GM06990 (cell line): Measurements from ENCODE around the gene TMEM187.
A peak's percentile ranks its signal among the peaks of the same experiment; 100 is the strongest.

Experiments
- DNase-seq: peaks from one replicate; pipeline ENCODE4 v3.0.0-alpha.2; 2011; ENCODE audit not compliant: insufficient read length; ENCODE audit errors: extremely low read depth
- H3K27me3 ChIP-seq: replicated peaks from 2 replicates; pipeline ENCODE4 v1.6.0; 2011; ENCODE audit warnings: low read length; ENCODE audit not compliant: control insufficient read depth, insufficient read depth
- H3K36me3 ChIP-seq: 2 replicates; pipeline ENCODE4 v1.5.1; 2011; ENCODE audit warnings: low read length; ENCODE audit not compliant: control insufficient read depth, insufficient read depth
- H3K4me3 ChIP-seq: replicated peaks from 2 replicates; pipeline ENCODE4 v1.5.1; 2011; ENCODE audit warnings: low read depth, mild to moderate bottlenecking, control low read depth, low read length
- TF ChIP-seq, protein P1 (sequence below): IDR thresholded peaks from 2 replicates; pipeline ENCODE4 v1.5.1; 2011; ENCODE audit warnings: low read length, control low read depth, mild to moderate bottlenecking, inconsistent platforms; ENCODE audit not compliant: insufficient read depth, poor library complexity, severe bottlenecking

TMEM187 gene, protein sequence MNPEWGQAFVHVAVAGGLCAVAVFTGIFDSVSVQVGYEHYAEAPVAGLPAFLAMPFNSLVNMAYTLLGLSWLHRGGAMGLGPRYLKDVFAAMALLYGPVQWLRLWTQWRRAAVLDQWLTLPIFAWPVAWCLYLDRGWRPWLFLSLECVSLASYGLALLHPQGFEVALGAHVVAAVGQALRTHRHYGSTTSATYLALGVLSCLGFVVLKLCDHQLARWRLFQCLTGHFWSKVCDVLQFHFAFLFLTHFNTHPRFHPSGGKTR

GRCh38 chrX:153972368-153973126, at the start of gene TMEM187:
Gene TMEM187, plus strand, starts transcription at chrX:153972754. Its CDS starts 9,309 bp downstream, at chrX:153982063.
- TF ChIP-seq, protein P1, sequence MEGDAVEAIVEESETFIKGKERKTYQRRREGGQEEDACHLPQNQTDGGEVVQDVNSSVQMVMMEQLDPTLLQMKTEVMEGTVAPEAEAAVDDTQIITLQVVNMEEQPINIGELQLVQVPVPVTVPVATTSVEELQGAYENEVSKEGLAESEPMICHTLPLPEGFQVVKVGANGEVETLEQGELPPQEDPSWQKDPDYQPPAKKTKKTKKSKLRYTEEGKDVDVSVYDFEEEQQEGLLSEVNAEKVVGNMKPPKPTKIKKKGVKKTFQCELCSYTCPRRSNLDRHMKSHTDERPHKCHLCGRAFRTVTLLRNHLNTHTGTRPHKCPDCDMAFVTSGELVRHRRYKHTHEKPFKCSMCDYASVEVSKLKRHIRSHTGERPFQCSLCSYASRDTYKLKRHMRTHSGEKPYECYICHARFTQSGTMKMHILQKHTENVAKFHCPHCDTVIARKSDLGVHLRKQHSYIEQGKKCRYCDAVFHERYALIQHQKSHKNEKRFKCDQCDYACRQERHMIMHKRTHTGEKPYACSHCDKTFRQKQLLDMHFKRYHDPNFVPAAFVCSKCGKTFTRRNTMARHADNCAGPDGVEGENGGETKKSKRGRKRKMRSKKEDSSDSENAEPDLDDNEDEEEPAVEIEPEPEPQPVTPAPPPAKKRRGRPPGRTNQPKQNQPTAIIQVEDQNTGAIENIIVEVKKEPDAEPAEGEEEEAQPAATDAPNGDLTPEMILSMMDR = no peak
- Histone ChIP-seq H3K4me3 (peak within 1 kb of the TSS; percentile 83), H3K27me3 (no peaks in the 10 kb centered on the region), H3K36me3 (no peaks in the 10 kb centered on the region)
- DNase-seq = peak; percentile 96

- TF ChIP-seq, protein P1 = peak; percentile 50
- peak; percentile 22 for DNase-seq
- H3K27me3 ChIP-seq = no peaks in the 10 kb centered on the region
- H3K36me3 ChIP-seq = peaks cover 10% of the 10 kb centered on the region
- H3K4me3 ChIP-seq = no peak overlapping the region; the same call in 1 of the 2 replicates
Measured at GRCh38 chrX:153922932-153923857, 49.4 kb upstream of the TMEM187 start.

DNA sequence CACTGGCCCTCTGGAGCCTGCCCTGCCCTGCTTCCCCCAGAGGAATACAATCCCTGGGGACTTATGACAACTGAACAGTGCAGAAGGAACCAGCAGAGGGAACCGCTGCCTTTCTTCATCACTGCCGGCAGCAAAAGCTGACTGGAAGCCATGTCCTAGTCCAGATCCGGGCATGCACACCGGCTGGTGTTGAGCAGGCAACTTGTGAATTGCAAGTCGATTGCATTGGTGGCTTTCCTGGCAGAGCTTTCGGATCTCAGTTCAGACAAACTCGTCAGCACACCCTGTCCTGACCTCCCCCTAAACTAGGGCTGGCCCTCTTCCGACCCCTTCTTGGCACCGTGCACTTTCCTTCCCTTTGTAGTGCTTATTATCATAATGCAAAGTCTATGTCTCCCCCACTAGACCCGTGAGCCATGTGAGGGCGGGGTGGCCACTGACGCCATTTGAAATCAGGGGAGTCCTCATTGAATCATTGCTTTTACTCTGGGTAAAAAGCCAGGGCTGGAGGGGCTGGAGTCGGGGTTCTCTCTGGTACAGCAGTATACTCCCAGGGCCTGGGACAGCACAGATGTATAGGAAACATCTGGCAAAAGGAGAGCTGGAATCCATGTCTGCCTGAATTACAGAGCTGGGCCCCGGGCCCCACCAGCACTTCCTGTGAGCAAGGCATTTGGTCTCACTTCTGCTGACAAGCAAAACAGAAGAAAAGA, 48.2 kb upstream of the TMEM187 start:
- TF ChIP-seq, protein P1 = no peak
- Histone ChIP-seq H3K4me3 (peak overlapping the region; percentile 79), H3K36me3 (peaks cover 8% of the 10 kb centered on the region), H3K27me3 (no peaks in the 10 kb centered on the region)
- peak; percentile 33 for DNase-seq

DNA sequence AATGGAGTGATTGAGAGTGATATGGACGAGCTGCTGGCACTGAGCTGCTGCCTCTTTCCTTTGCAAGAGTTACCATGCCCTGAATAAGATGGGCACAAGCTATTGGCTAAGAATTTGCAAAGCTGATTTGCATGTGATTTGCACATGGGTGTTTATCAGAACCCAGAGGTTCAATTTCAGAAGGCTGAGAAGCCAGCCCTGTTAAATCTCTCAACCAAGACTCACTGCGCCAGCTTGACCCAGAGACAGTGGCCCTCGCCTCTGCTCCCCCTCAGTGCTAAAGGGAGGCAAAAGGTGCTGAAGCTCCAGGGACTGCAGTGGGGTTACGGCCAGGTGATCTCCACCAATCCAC, 47.2 kb upstream of the TMEM187 start:
- Histone ChIP-seq H3K36me3 (peaks cover 8% of the 10 kb centered on the region), H3K27me3 (no peaks in the 10 kb centered on the region), H3K4me3 (peak overlapping the region; percentile 79)
- no peak for DNase-seq
- TF ChIP-seq, protein P1 = no peak
